Bone marrow (tissue), 2 donors: ENCODE results near the gene OBSL1.
A peak's percentile ranks its signal among the peaks of the same experiment; 100 is the strongest.

Experiments used
- DNase-seq, 2 donors: peaks; one replicate each; lab custom pipeline; 2025; lab: John Stamatoyannopoulos, UW

Gene OBSL1

GRCh38 chr2:219511547-219512325 is 59.6 kb downstream of the OBSL1 start:
- DNase-seq = no peak

- DNase-seq = no peak
Observed at GRCh38 chr2:219510512-219511135, 60.7 kb downstream of the OBSL1 start.

GRCh38 chr2:219509780-219510511 is 61.4 kb downstream of the OBSL1 start:
- DNase-seq = peak; percentile 22 to 26

GRCh38 chr2:219508971-219509779 is 62.2 kb downstream of the OBSL1 start:
- no peak for DNase-seq

- DNase-seq = no peak
Observed at GRCh38 chr2:219508444-219508734, 63.0 kb downstream of the OBSL1 start.

GRCh38 chr2:219507581-219508443 is 63.5 kb downstream of the OBSL1 start:
- no peak for DNase-seq

GRCh38 chr2:219506802-219507526 is 64.4 kb downstream of the OBSL1 start:
- DNase-seq = no peak

- DNase-seq = no peak
Observed at GRCh38 chr2:219506153-219506801, 65.1 kb downstream of the OBSL1 start.

- no peak for DNase-seq
Observed at GRCh38 chr2:219505585-219505984, 65.8 kb downstream of the OBSL1 start.

- no peak for DNase-seq
Observed at GRCh38 chr2:219502618-219503017, 68.7 kb downstream of the OBSL1 start.

GRCh38 chr2:219501849-219502248 is 69.5 kb downstream of the OBSL1 start:
- DNase-seq = no peak
